ENCODE data around the gene COL18A1.
"Not testable (repeated sequence)": the region's sequence is repeated elsewhere in the genome, so short reads cannot be mapped to it uniquely, and the experiment has no call there.

The COL18A1 gene

DNA sequence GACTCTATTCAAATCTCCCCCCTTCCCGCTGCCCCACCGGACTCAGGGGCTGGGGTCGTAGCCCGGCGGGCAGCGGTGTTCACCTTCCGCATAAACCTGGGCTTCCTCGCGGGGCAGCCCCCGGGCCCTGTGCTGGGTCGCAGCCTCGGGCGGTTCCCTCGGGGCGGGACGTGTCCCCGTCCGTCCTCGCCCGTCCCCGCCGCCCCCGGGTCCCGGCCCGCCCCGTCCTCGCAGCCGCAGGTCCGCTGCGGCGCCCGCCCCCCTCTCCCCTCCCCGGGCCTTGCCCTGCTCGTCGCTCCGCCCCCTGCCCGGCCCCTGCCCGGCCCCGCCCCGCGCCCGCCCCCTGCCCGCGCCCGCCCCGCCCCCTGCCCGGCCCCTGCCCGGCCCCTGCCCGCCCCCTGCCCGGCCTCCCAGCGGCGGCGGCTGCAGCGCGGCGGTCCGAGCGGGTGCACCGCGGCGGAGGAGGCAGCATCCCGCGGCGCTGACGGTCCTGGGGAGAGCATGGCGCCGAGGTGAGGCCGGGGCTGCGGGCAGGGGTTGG, at the start of gene COL18A1:
TSS of gene COL18A1 (plus strand) at position 436 of the 541 bp plus-strand sequence. CDS start at position 502, 66 bp downstream.
- peak; percentile 52 for DNase-seq

DNA sequence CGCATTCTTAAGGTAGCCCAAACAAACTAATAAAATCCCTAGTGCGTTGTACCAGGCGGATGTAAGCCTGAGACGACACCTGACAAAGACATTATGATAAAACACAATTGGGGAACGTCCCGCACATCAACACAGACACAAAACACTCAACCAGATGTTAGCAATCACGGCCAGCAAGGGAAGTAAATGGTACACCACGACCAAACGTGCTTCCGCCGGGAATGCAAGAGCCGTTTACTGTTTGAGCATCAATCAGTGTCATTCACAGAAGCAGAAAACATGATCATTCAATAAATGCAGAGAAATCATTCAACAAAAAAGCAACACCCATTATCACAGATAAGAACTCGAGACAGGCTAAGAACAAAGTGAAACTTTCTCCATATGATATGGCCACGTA, 49.4 kb upstream of the COL18A1 start:
- DNase-seq = no peak

DNA sequence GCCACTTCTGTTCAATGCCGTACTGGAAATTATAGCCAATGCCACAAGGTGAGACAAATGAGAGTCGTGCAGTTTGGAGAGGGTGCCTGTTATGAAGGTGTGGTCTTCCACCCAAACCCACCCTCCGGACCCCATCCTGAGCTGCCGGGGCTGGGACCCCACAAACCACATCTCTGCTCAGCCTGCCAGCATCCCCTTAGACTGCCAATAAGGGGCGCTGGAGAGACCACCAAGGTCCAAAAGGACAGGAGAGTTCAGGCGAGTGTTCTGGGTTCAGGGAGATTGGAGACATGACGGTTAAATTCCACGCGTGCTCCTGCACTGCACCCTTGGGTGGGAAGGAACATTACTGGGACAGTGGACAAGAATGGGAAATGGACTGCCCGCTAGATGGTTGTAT, 48.7 kb upstream of the COL18A1 start:
- DNase-seq = no peak

DNA sequence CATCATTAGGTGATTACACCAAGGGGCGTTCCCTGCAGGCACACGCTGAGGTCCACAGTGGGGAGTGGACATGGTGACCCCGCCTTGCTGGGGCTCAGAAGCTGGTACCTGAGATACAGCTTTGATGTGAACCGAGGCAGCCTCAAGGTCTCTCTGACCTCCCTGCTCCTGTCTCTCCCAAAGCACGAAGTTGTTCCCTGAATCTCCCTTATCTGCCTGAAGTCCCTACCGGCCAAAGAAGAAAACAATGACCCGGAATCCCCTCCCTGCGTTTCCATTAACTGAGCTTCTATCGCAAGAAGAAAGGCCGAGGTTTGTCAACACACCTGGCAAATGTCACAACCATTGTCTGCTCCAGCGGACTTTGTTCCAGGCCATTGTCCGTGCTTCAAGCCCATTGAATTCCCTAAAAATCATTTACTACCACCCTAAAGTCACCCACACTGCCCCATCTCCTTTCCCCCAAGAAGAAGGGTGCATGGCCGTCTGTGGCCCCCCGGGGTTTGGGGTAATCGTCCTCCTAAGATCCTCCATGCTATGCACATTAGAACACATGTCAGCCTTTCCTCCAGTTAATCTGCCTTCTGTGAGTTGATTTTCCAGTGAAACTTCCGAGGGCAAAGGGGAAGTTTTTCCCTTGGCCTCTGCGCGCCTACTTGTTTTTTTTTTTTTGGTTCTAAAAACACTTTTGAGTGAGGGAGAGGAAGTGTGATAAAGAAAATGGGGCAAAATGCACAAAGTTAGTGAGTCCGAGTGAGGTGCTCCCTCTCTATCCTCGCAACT, 48.1 kb upstream of the COL18A1 start:
- DNase-seq = no peak

DNA sequence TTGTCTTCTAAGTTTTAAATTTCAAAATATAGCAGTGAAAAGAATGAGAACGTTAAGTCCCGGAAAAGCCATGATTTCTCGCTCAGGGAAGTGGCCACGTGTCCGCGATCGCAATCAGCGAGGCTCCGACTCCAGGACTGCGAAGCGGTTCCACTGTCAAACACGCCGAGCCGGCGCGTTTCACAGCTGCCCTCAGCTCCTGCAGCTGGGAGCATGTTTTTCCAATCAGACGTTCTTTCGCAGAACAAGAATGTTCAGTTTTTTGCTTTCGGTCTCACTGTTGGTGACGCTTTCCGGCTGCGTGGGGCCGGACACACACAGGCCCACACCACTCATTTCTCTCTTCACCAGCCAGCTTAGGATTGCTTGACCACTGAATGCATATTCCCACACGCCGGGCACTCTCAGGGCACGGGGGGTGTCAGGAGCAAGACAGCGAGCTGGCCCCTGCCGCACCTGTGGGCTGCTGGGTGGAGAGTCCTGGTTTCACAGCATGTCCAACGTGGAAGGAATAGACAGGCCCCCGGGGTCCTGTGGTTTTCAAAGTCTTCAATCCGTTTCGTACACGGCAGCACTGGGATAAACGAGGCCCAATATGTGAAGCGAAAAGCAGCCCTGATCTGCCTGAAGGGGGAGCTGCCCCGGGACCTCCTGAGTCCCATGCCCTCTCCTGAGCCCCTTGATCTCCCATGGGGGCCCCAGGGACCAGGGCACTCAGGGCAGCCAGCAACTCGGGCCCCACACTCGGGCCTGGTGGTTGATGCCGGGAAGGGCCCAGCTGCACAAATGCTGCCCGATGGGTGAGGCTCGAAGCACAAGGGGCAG, 47.3 kb upstream of the COL18A1 start:
- no peak for DNase-seq

DNA sequence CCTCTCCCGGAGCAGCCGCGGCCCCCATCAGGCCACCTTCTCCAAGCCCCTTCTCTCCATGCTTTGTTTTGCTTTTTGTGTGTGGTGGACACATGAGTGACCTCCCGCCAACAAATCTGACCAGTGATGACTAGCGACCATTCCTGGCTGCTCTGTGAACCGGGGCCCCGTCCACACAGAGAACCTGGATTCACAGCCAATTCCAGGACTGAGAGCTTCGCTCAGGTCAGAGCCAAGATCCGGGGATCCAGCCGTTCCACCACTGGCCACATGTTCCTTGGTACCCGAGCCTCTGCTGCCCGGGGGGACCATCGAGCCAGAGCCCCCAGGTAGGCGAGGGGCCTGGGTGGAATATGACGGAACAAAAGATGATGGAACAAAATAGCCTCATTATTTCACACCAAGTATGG, 46.7 kb upstream of the COL18A1 start:
- no peak for DNase-seq

DNA sequence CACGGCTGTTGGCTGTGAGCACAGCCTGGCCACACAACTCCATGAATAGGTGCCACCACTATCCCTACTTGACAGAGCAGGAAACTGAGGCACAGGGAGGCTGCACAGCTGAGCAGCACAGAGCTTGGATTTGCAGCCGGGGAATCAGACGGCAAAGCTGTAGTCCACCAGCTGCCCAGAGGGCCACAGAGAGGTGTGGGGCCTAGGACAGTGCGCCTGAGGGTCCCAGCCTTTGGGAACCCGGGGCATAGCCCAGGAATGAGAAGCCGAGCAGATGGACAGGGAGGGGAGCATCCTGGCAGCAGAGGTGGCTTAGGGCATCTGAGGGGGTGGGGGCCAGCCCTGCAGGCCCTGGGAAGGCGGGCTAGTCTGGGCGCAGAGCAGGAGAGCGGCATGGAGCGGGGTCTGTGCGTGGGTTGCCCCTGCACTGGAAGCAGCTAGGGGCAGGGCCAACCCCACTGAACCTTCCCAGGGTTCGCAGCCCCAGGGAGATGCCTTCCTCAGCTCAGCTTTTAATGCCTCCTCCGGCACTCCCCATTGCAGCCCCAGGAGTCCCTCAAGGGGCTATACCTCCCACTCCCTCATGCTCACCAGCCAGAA, 46.2 kb upstream of the COL18A1 start:
- no peak for DNase-seq

DNA sequence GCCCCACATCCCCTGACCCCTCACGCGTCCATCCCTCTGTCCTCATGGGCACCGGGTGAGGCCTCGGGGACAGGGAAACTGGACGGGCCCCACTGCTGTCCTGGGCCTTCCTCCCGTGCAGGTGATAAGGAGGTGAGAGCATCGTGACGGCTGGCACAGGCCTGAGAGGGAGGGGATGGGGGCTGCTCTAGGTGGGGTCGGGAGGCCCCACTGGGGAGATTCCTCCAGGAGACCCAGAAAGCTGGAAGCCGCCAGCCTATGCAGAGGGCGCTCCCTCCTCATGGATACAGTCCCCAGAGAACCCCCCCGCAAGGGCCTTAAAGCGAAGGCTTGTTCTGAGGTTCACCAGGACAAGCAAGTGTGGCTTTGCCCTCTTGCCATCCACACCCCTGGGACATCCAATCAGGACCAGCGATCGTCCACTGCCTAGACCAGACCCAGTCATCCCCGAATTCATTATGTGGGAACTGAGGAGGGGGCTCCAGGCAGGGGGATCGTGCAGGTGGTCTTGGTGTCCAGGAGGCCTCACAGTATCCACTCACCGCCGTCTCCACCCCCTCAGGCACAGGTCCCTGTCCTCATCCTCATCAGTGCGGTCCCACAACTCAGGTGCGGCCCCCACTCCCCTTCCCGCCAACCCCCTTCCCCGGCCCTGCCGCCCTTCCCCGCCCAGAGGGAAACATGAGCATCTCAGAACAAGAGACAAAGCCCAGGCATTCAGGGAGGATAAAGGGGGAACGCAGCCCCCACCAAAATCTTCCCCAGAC, 45.3 kb upstream of the COL18A1 start:
- DNase-seq = no peak

DNA sequence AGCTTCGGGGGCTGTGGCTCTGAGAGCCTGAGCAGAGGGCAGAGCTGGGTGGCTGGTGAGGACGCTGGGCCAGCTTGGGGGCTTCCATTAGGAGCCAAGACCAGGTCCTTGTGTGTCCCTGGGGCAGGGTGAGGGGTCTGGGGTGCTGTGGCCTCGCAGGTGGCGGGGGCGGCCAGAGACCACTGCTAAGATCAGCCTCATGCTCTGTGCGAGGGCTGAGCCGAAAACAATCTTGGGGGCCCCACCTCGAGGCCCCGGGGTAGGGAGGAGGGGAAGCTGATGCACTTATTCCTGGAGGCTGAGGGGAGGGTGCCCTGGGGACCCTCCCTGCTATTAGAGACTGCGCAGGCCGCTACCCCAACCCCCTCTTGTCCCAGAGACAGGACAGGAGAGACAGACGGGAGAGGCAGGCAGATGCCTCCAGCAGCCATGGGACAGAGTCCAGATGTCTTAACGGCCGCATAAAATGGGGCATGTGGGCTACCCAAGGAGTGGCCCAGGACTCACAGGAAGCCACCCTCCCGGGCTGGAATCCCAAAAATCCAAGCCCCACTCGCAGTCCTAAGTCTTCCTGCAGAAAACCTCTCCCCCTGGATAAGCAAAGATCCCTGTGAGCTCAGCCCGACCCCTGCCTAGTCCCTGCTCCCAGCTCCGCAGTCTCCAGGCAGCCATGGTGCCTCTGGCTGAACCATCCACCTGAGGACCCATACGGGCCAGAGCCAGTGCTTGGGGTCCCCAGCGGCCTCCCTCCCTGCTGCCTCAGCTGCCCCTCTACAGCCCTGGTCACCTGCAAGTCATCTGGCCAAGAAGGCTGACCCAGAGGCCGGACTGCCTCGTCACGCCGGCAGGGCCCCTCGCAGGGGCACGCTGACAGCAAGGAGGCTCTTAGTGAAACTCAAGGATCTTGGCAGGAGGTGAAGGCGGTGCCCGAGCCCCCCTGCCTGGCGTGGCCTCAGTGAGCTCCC, 43.6 kb upstream of the COL18A1 start:
- no peak for DNase-seq

DNA sequence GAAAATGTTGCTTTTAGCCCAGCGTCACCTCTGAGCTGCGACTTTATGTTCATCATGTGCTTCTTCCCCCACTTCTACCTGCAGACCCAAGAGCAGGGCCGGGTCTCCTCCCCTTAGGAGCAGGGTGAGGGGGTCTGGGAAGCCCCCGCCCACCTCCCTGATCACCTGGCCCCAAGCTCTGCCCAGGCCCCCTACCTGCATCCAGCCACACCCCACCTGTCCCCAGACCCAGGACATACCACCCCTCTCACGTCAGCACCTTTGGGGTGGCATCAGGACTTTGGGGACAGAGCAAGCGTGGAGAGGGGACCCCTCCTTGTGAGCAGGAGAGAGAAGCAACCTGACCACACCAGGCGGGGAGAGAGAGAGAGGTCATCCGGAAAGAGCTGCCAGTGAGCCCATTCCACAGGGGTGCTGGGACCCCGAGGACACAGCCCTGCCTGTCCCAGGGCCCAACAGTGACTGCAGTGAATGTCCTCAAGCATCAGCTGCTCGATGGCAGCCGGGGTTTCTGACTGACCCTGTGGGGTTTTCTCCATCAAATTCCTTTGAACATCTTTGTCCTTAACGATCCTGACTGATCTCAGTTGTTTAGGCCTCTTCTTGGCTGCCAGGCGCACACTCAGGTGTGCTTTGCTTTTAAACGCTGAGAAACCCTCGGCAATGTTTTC, 42.8 kb upstream of the COL18A1 start:
- DNase-seq = no peak

DNA sequence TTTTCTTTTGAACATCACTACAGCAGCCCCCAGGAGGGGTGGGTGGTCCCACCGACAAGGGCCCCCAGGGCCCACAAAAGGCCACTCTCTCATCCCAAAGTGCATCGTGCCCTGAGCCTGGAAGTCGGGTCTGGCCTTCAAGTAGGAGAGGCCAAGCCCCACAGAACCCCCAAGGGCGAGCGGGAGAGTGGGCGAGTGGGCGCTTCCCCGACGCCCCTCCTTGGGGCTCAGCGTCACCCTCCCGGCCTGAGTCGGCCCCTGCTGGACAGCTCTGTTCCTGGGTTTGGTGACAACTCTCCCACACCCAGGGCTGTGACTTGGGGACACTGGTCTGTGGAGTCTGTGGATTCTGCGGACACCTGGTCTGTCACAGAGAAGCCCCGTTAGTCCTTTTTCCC, 42.2 kb upstream of the COL18A1 start:
- no peak for DNase-seq

DNA sequence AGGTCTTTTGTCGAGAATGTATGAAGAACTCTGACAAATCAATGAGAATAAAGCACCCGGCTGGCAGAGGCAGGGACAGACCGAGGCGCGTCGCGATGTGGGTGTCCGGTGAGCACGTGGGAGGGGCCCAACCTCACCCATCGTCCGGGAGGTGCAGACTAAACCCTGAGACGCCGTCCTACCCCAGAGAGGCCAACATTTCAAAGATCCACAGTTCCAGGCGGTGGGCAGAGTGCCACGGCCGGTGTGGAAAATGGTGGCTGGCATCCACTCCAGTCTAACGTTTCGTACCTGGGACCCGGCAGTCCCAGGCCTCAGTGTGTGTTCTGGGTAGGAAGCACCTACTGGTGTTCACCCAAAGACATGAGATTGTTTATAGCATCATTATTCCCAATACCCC, 41.7 kb upstream of the COL18A1 start:
- DNase-seq = not testable (repeated sequence)

DNA sequence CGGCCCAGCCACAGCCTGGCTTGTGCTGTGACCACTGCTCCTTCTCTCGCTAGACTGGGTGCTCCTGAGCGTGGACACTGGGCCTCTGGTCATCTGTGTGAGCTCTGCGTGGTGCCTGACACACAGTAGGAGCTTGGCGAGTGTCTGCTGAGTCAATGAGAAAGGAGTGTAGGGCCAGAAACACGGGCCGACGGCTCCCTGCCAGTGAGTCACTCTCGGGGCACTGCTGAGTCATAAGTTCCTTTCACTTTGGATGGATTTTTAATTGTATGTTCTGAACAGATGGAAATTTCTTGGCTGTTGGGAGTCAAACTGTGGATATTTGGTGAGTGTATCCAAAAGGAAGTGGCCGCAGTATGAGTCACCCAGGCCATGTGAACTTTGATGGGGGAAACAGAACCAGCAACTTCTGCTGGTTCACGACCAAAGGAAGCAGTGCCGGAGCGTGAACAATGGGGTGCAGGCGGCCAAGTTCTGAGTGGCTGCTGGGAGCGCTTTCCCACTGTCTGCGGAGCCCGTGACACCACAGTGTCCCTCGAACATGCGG, 41.0 kb upstream of the COL18A1 start:
- peak; percentile 33 for DNase-seq

DNA sequence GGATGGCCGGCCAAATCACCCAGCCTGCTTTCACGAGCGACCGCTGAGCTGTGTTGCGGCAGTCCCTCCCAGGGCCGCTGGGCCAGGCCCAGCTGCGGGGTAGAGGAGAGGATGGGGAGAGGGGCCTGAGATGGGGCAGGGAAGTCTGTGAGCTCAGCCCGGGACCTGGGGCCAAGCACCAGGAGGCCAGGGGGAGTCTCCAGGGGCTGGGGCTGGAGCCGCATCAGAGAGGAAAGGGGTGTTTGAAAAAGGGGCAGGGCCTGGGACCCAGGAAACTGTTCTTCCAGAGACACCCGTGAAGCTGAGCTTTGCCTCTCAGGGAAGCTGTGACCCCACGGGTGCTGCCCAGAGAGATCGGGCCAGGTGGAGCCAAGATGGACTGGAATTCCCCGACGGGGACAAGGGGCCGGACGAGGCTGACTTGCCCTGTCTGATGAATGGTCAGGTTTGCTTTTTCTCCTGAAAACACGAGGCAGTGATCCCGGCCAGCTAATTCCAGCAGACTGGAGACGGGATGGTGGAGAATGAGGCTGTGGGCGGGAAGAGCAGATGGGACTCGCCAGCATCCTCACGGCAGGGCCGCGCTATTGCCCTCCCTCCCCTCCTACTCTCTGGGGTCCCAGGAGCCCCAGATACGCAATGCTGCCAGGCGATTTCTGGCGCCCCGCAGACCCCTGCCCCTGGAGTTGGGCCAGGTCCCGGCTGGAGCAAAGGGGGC, 40.3 kb upstream of the COL18A1 start:
- DNase-seq = no peak

DNA sequence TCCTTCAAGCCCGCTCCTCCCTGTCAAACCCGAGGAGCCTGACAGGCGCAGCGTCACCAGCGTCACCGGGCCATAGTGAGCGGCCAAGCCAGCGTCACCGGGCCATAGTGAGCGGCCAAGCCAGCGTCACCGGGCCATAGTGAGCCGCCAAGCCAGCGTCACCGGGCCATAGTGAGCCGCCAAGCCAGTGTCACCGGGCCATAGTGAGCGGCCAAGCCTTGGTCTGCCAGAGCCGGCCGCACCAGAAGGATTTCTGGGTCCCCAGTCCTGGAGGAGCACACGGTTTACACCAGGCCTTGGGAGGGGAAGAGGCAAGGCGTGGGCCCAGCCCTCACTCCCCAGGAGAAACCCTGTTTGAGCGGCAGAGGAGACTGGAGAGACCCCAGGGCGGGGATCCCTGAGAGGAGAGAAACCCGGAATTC, 39.8 kb upstream of the COL18A1 start:
- no peak for DNase-seq

DNA sequence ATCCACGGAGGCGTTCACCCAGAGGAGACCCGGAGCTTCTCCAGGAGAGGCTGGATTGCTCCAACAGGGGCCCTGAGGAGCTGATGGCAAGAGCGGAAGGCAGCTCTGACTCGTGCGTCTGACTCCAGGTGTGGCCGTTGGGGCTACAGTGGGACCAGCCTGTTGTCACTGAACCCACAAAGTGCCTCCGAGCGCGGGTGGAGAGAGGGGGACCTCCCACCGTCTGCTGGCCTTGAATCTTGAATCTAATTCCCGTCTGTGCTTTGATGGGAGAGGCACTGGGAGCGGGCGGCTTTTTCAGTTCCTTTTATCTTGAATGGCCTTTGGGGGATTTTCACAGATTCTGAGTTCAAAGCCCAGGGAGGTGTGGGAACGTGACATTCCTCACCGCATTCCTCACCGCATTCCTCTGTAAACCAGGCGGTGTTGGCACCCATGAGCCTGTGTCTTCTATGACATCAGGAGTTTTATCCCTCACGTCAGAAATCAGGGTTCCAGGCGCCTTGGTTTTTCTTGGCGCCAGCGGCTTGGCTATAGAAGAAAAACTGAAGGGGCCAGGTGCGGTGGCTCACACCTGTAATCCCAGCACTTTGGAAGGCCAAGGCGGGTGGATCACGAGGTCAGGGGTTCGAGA, 39.2 kb upstream of the COL18A1 start:
- no peak for DNase-seq

DNA sequence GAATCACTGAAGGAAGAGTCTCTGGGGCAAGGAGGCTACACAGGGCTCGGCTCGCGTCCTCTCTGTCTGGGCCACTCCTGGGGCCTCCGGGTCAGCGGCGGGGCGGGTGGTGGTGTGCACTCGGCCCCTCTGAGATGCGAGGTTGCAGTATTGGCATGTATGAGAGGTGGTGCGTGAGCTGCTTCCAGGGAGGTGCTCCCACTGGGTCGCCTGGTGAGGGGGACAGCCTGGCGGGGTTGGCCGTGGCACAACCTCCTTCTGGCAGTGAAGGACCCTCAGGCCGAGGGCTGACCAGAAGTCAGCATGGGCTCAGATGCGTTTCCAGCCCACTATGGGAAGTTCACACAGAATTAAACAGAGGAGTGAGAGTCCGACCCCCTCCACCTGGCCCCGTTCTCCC, 38.5 kb upstream of the COL18A1 start:
- DNase-seq = no peak

DNA sequence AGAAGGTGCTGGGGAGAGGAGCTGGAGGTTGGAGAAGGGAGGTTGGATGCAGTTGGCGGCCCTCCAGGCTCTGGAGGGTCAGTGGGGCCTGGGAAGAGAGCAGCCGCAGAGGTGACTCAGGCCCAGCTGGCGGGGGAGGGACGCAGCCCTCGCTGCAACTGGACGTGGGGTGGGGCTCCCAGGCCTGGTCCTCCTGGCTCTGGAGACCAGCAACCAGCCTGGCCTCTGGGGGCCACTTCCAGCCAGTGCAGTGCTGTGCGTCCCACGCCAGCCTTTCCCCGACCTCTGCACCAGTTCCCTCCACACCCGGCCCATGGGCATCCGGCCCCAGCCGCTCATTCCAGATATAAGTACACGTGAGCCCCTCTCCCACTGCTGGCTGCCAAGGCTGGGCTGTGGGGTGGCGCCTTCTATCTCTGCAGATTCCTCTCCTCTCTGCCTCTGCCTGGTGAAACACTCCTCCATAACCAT, 38.0 kb upstream of the COL18A1 start:
- DNase-seq = no peak

Measured in stimulated activated CD4-positive, alpha-beta T cell treated with anti-CD3 and anti-CD28 coated beads, Interleukin-12 subunit alpha, Interleukin-12 subunit beta, amount 100 ng/mL, for 4 hours (primary cell).